Kidney glomerular epithelial cell (primary cell): ENCODE results near the gene DMXL1.
"Not testable (repeated sequence)": the region's sequence is repeated elsewhere in the genome, so short reads cannot be mapped to it uniquely, and the experiment has no call there.

ENCODE experiments used
- DNase-seq: peaks from one replicate; lab custom pipeline; 2025; lab: John Stamatoyannopoulos, UW

Gene DMXL1

GRCh38 chr5:119217183-119217582 is 146.3 kb downstream of the DMXL1 start:
- no peak for DNase-seq

- DNase-seq = no peak
These were observed 148.2 kb downstream of the DMXL1 start for GRCh38 chr5:119218830-119219782.

DNA sequence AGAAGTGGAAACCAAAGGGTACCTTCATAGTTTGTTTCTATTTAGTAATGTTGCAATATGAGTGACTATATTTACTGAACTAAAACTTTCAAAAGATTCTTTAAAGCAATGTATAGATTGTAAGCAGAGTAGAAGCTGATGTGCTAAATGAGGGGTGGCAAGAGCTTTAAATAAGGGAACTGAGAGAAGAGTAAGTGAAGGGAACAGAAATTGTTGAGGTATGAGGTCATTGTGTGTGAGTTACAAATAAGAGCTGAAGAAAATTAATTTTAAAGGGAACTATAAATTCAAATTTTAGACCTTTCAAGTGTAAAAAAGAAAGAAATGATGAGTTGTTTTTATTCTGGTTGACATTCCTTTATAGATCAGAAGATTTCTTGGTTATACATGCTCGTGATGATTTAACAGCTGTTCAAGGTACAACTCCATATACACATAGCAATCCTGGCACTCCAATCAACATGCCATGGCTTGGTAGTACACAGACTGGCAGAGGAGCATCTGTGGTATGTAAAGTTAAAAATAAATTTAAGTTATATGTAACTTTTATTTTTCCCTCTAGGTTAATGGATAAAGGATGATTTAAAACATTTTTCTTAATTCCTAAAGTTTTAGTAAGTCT is 149.8 kb downstream of the DMXL1 start:
- DNase-seq = no peak

DNA sequence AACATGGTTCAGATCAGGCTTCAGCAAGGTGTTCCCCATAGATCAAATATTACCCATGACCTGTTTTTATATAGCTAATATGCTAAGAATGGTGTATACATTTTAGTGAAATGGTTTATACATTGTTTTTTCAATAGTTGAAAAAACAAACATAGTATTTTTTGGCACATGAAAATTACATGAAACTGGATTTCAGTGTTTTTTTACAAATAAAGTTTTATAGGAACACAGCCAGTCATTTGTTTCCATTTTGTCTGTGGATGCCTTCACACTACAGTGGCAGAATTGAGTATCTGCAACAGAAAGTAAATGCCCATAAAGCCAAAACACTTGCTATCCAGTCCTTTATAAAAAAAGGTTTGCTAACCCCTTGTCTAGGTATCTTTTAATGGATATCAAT is 150.4 kb downstream of the DMXL1 start:
- no peak for DNase-seq

DNA sequence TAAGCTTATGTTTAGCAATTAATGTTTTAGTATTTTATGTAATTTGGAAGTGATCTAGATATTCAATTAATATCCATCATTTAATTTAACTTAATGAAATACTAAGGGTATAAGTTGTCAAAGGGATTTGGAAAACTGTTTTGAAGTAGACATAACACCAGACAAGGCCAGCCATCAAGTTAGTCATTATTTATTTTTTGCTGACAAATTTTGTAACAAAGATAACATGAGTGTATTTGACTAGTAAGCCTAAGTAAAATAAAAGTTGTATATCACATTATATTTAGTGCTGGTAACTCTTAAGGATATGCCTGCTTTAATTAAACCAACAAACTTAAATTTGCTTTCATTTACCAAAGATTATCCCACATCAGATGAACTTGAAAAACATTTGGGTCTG is 159.1 kb downstream of the DMXL1 start:
- DNase-seq = no peak

GRCh38 chr5:119238265-119239118 is 167.6 kb downstream of the DMXL1 start:
- DNase-seq = no peak

DNA sequence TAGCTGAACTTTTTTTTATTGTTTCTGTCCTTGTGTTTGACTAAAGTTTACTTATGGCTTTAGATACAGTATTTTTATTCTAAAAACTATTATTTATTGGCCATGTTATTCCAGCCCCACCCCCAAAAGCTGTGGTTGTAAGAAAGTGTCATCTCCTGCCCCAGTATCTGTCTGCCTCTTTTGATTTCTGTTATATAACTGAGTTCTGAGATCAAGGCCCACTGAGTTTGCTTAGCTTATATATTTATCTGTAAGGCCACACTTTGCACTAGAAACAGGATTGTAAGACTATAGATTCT is 168.2 kb downstream of the DMXL1 start:
- no peak for DNase-seq

GRCh38 chr5:119239826-119240225 is 168.9 kb downstream of the DMXL1 start:
- not testable (repeated sequence) for DNase-seq

- DNase-seq = no peak
These were observed 173.0 kb downstream of the DMXL1 start for GRCh38 chr5:119243888-119244287.

- DNase-seq = no peak
These were observed 180.3 kb downstream of the DMXL1 start for GRCh38 chr5:119250946-119251901.

DNA sequence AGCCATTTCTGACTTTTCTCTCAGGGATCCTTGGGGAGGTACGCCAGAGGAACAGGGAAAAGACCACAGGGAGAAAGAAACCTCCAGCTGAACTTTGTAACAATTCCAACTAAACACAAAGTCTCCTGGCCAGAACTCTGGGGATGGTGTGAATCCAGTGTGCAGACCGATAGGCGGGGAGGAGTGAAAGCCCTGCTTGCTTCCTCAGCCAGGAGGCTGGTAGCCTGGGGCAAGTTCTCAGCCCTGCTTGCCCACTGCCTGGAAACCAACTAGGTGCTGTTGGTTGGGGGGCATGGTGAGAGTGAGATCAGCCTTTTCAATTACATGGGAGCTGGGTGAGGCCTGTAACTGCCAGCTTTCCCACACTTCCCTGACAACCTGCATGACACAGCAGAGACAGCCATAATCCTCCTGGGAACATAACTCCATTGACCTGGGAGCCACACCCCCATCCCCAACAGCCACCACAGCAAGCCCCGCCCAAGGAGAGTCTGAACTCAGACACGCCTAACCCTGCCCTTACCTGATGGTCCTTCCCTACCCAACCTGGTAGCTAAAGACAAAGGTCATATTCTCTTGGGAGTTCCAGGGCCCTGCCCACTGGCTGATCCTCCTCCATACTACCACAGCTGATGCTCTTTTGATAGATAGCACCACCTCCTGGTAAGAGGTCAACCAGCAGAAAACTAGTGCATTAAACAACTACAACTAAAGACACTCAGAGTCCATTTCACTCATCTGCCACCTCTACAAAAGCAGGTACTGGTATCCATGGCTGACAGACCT is 184.9 kb downstream of the DMXL1 start:
- no peak for DNase-seq

DNA sequence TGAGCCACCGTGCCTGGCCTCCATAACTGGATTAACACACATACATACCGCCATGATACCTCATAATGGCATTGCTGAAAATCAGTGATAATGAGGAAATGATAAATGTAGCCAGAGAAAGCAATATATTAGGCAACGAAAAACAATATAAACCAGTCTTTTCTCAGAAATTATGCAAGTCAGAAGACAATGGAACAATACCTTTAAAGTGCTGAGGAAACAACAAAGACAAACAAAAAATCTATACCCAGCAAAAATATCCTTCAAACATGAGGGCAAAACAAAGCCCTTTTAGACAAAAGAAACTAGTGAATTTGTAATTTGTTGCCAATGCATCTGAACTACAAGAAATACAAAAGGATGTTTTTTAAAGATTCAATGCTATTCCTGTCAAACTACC is 186.7 kb downstream of the DMXL1 start:
- no peak for DNase-seq

DNA sequence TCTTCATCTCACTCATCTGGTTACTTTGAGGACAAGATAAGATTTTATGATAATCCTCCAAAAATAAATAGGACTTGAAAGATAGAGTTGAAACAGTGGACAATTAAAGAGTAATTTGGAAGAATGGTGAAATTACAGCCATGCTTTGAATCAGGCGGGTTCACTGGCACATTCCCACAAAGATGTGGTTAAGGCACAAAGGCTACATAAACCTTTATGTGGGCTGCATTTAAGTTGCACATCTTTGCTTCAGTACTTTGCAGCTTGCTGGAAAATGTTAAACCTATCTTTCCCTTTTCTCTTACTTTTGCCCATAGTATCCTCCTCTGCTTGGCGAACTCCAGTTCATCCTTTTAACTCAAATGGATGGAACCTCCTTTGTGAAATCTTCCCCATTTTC is 192.8 kb downstream of the DMXL1 start:
- no peak for DNase-seq

- DNase-seq = no peak
These were observed 193.3 kb downstream of the DMXL1 start for GRCh38 chr5:119264186-119264585.

- peak; percentile 89 for DNase-seq
These were observed 197.1 kb downstream of the DMXL1 start for GRCh38 chr5:119267958-119268386.

DNA sequence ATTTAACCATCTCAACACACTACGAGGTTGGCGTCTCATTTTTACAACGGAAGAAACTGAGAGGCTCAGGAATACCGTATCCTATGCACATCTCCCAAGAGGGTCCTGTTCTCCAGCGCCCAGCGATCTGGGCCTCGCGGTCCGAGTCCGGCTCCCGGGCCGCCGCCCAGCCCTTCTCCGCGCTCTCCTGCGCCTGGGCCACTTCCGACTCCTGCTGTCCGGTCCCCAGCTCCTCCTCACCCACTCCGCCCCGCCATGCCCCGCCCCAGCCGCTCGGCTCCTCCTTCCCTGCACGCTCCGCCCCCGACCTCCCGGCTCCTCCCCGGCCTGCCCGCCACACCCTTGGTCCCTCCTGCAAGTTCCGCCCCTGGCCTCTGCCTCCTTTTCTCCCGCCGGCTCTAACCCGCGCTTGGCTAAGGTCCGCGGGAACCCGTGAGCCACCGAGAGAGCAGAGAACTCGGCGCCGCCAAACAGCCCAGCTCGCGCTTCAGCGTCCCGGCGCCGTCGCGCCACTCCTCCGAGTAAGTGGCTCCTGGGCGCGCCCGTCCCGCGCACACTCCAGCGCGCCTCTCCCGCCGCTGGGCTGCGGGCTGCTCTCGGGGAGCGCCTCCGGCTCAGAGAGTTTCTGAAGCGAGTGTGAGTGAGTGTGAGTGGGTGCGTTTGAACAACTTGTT is 197.6 kb downstream of the DMXL1 start:
- DNase-seq = peak; percentile 86

DNA sequence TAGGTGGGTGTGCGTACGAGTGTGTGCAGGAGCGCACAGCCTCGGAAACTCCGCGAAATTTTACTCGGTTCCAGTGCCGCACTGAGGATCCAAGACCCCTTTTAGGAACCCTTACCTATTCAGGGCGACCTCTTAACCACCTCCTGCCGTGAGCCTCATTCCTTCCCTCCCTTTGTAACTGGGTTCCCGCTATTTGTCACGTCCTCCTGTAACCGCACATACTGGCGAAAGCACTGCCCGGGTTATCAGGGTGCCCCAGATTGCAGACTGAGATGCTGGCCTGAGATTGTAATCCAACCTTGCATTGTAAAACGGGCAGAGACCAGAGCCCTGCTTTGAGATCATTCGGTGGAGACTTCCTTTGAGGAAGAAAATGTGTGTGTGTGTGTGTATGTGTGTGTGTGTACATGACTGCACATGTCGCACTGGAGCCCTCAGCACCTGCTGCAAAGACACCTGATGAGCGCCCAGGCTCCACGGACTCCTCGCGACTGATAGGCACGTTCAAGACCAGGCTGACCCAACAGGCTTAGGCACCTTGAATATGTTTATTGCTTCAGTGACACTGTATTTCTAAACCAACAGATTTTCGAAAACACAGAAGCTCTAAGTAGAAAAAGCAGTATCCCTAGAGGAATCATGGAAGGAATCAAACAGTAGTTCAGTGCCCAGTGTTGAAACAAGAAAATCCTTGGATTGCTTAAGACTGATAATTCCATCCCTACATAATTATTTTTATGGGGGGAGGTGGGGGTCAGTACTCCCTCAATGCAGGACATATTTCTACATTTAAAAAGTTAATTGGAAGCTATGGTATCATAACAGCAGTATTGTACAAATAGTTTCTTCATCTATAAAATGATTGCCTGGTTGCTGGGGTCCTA is 198.4 kb downstream of the DMXL1 start:
- peak; percentile 40 for DNase-seq

GRCh38 chr5:119270121-119270565 is 199.3 kb downstream of the DMXL1 start:
- DNase-seq = no peak
